Esophagus muscularis mucosa (tissue), 4 donors: ENCODE data around the gene PLPPR1. TPM values are rescaled to one million over a fixed set of nuclear protein-coding genes. Genes with fewer than 3 reads are reported as not detected.

Experiments used
- DNase-seq: peaks from one replicate; pipeline ENCODE4 v3.0.0-alpha.2; 2017; ENCODE audit errors: extremely low spot score
- H3K27ac ChIP-seq, 4 donors: fragments of 200-600 bp; sonication (generic); replicated peaks in 1 of 4; 1 replicate in 3 of 4; 2 replicates in 1 of 4; pipeline ENCODE4 v1.5.1; 2016 to 2019; ENCODE audit warnings: mild to moderate bottlenecking in 1 of 4
- H3K27me3 ChIP-seq, 4 donors: fragments of 200-600 bp; sonication (generic); one replicate each; pipeline versions ENCODE4 v1.5.1 to v1.6.0; 2016 to 2019
- H3K36me3 ChIP-seq, 4 donors: fragments of 200-600 bp; sonication (generic); one replicate each; pipeline ENCODE4 v1.5.1; 2016 to 2019
- H3K4me1 ChIP-seq, 4 donors: fragments of 200-600 bp; sonication (generic); one replicate each; pipeline ENCODE4 v1.5.1; 2016 to 2019
- H3K4me3 ChIP-seq, 4 donors: fragments of 200-600 bp; sonication (generic); 1 replicate in 2 of 4; 2 replicates in 2 of 4; pipeline ENCODE4 v1.5.1; 2016 to 2019; ENCODE audit warnings: mild to moderate bottlenecking in 4 of 4, moderate library complexity in 1 of 4
- H3K9me3 ChIP-seq, 4 donors: fragments of 200-600 bp; sonication (generic); 1 replicate in 3 of 4; 2 replicates in 1 of 4; pipeline ENCODE4 v1.5.1; 2016 to 2019
- CTCF ChIP-seq, 3 experiments: fragments of 200-600 bp in 2 of 3; fragments of 450-650 bp in 1 of 3; sonication (generic) in 2 of 3; IDR thresholded peaks; one replicate each; pipeline ENCODE4 v1.5.1; 2017 to 2019; ENCODE audit warnings: antibody characterized with exemption in 3 of 3, mild to moderate bottlenecking in 2 of 3, moderate library complexity in 1 of 3
- EP300 ChIP-seq: sonication (generic); formaldehyde crosslinking; IDR thresholded peaks from one replicate; pipeline ENCODE4 v1.6.1; 2017; ENCODE audit warnings: antibody characterized with exemption
- POLR2A ChIP-seq: fragments of 450-650 bp; IDR thresholded peaks from one replicate; pipeline ENCODE4 v1.6.1; 2017; ENCODE audit warnings: antibody characterized with exemption, moderate library complexity, mild to moderate bottlenecking, low read depth
- POLR2AphosphoS5 ChIP-seq, 2 donors: sonication (generic); formaldehyde crosslinking; IDR thresholded peaks; one replicate each; pipeline ENCODE4 v1.6.1; 2017; ENCODE audit warnings: antibody characterized with exemption in 2 of 2
- WGBS: methylation state at CpG from one replicate; pipeline ENCODE4 v1.1.5; 2018; 5-methylcytosine and 5-hydroxymethylcytosine counted together
- intact Hi-C: fragments of 100-400 bp; cut with DNase I; formaldehyde crosslinking; loops from one replicate; pipeline ENCODE4 v1.15.1; 2023
- total RNA-seq, 4 donors: library from RNA; depleted of rRNA; stranded (reverse); fragments of >200 nt; gene quantifications; one replicate each; pipeline versions ENCODE4 v1.1.0 to v1.2.1, GENCODE V29; 2016

Gene PLPPR1
- total RNA-seq, 4 donors from 2014 or later = 0.19 to 0.99 (median 0.29) TPM; not detected in 1

GRCh38 chr9:101065930-101066329, 37.4 kb downstream of the PLPPR1 start:
- H3K36me3 ChIP-seq = no peaks in the 10 kb centered on the region
- no peak overlapping the region for H3K4me3 ChIP-seq
- no peaks in the 10 kb centered on the region for H3K9me3 ChIP-seq
- 91% methylated on average over 1 of the region's 1 CpG for WGBS
- intact Hi-C loops = no loop called here
- no peaks in the 10 kb centered on the region for H3K4me1 ChIP-seq
- no peaks in the 10 kb centered on the region for H3K27me3 ChIP-seq
- no peak for TF ChIP-seq CTCF (IDR thresholded peaks at IDR 0.05)
- no peak for TF ChIP-seq EP300
- no peak for TF ChIP-seq POLR2AphosphoS5 (IDR thresholded peaks at IDR 0.05)
- TF ChIP-seq POLR2A = no peak
- no peak overlapping the region for H3K27ac ChIP-seq
- DNase-seq = no peak

- Histone ChIP-seq H3K36me3 (no peaks in the 10 kb centered on the region), H3K4me1 (no peaks in the 10 kb centered on the region), H3K4me3 (no peak overlapping the region), H3K9me3 (no peaks in the 10 kb centered on the region), H3K27me3 (no peaks in the 10 kb centered on the region), H3K27ac (no peak overlapping the region)
- intact Hi-C loops = no loop called here
- 70% methylated on average over 1 of the region's 1 CpG for WGBS
- DNase-seq = no peak
- TF ChIP-seq POLR2A (no peak), CTCF (IDR thresholded peaks at IDR 0.05) (no peak), EP300 (no peak), POLR2AphosphoS5 (IDR thresholded peaks at IDR 0.05) (no peak)
Observed at GRCh38 chr9:101068696-101069095, 40.2 kb downstream of the PLPPR1 start.

GRCh38 chr9:101072259-101072658, 43.7 kb downstream of the PLPPR1 start:
- H3K4me3 ChIP-seq = no peak overlapping the region
- DNase-seq = no peak
- intact Hi-C loops = no loop called here
- no peaks in the 10 kb centered on the region for H3K36me3 ChIP-seq
- no peaks in the 10 kb centered on the region for H3K9me3 ChIP-seq
- no peaks in the 10 kb centered on the region for H3K4me1 ChIP-seq
- WGBS = 87% methylated on average over 3 of the region's 3 CpGs
- no peaks in the 10 kb centered on the region for H3K27me3 ChIP-seq
- no peak overlapping the region for H3K27ac ChIP-seq
- TF ChIP-seq CTCF (IDR thresholded peaks at IDR 0.05) = no peak
- no peak for TF ChIP-seq POLR2A
- no peak for TF ChIP-seq POLR2AphosphoS5 (IDR thresholded peaks at IDR 0.05)
- no peak for TF ChIP-seq EP300

- Histone ChIP-seq H3K36me3 (no peaks in the 10 kb centered on the region), H3K4me3 (no peak overlapping the region), H3K9me3 (no peaks in the 10 kb centered on the region), H3K27me3 (no peaks in the 10 kb centered on the region), H3K27ac (no peak overlapping the region), H3K4me1 (no peaks in the 10 kb centered on the region)
- TF ChIP-seq POLR2A (no peak), CTCF (IDR thresholded peaks at IDR 0.05) (no peak), EP300 (no peak), POLR2AphosphoS5 (IDR thresholded peaks at IDR 0.05) (no peak)
- no peak for DNase-seq
- intact Hi-C loops = no loop called here
- 36% methylated on average over 2 of the region's 2 CpGs for WGBS
Observed at GRCh38 chr9:101073122-101073521, 44.6 kb downstream of the PLPPR1 start.

- intact Hi-C loops = no loop called here
- no peaks in the 10 kb centered on the region for H3K27me3 ChIP-seq
- no peak for DNase-seq
- no peak overlapping the region for H3K27ac ChIP-seq
- TF ChIP-seq EP300 (no peak), POLR2A (no peak), POLR2AphosphoS5 (IDR thresholded peaks at IDR 0.05) (no peak), CTCF (IDR thresholded peaks at IDR 0.05) (no peak)
- no peaks in the 10 kb centered on the region for H3K4me1 ChIP-seq
- H3K9me3 ChIP-seq = no peaks in the 10 kb centered on the region
- no peaks in the 10 kb centered on the region for H3K36me3 ChIP-seq
- WGBS = 77% methylated on average over 3 of the region's 3 CpGs
- no peak overlapping the region for H3K4me3 ChIP-seq
Observed at GRCh38 chr9:101081641-101082040, 53.1 kb downstream of the PLPPR1 start.
